Natural killer cell (primary cell): ENCODE data around the gene IL36B. TPM values are rescaled to one million over a fixed set of nuclear protein-coding genes. Genes with fewer than 3 reads are reported as not detected.
"Not testable (repeated sequence)": the region's sequence is repeated elsewhere in the genome, so short reads cannot be mapped to it uniquely, and the experiment has no call there.

Source experiments
- ATAC-seq, 3 donors: fragments of 150-1000 bp in 2 of 3; fragments of 200-7000 bp in 1 of 3; cut with Tn5 transposase; 1 replicate in 1 of 3; 2 replicates in 2 of 3; pipeline ENCODE4 v1.10.0; 2021; ENCODE audit warnings: mild to moderate bottlenecking in 2 of 3, moderate library complexity in 2 of 3
- DNase-seq, 2 donors: peaks; one replicate each; pipeline versions ENCODE4 v3.0.0 to v3.0.0-alpha.2; 2013 to 2021; ENCODE audit warnings: mixed read lengths in 1 of 2
- H3K27ac ChIP-seq: one replicate; pipeline ENCODE4 v1.5.1; 2013; ENCODE audit warnings: mild to moderate bottlenecking, low read length
- H3K27me3 ChIP-seq: one replicate; pipeline ENCODE4 v1.6.1; 2013; ENCODE audit warnings: low read length; ENCODE audit not compliant: control insufficient read depth, insufficient read depth
- H3K36me3 ChIP-seq: one replicate; pipeline ENCODE4 v1.6.1; 2013; ENCODE audit warnings: low read length; ENCODE audit not compliant: control insufficient read depth, insufficient read depth
- H3K4me1 ChIP-seq: one replicate; pipeline ENCODE4 v1.6.1; 2013; ENCODE audit warnings: low read length; ENCODE audit not compliant: control insufficient read depth, insufficient read depth
- H3K4me3 ChIP-seq: one replicate; pipeline ENCODE4 v1.5.1; 2013; ENCODE audit warnings: low read length
- H3K9me3 ChIP-seq: one replicate; pipeline ENCODE4 v1.6.1; 2013; ENCODE audit warnings: low read length; ENCODE audit not compliant: control insufficient read depth, insufficient read depth
- H3K27ac Mint-ChIP-seq, 2 donors: one replicate each; pipeline ENCODE4 v1.8.0; 2022; ENCODE audit warnings: mild to moderate bottlenecking in 2 of 2, mixed read lengths in 2 of 2, moderate library complexity in 1 of 2
- H3K27me3 Mint-ChIP-seq, 2 donors: one replicate each; pipeline ENCODE4 v1.8.0; 2022; ENCODE audit warnings: low read depth in 2 of 2, mixed read lengths in 2 of 2
- H3K36me3 Mint-ChIP-seq: one replicate; pipeline ENCODE4 v1.8.0; 2022; ENCODE audit warnings: mixed read lengths
- H3K4me1 Mint-ChIP-seq, 2 donors: one replicate each; pipeline ENCODE4 v1.8.0; 2022; ENCODE audit warnings: mixed read lengths in 2 of 2
- H3K4me3 Mint-ChIP-seq: one replicate; pipeline ENCODE4 v1.8.0; 2022; ENCODE audit warnings: mild to moderate bottlenecking, moderate library complexity, mixed read lengths
- H3K9me3 Mint-ChIP-seq, 2 donors: one replicate each; pipeline ENCODE4 v1.8.0; 2022; ENCODE audit warnings: mixed read lengths in 2 of 2
- WGBS: methylation state at CpG from one replicate; pipeline ENCODE4 v1.1.7; 2013; ENCODE audit warnings: missing lambda C conversion rate; ENCODE audit not compliant: insufficient coverage; 5-methylcytosine and 5-hydroxymethylcytosine counted together
- intact Hi-C: fragments of 100-400 bp; cut with micrococcal nuclease; formaldehyde crosslinking; loops from one replicate; pipeline ENCODE4 v1.14.2; 2022
- total RNA-seq, 4 donors: library from RNA; stranded (reverse); fragments of 120-200 nt in 1 of 4; gene quantifications; one replicate each; pipeline versions ENCODE4 v1.2.3 to v1.2.4, GENCODE V29; 2013 to 2022
- TF ChIP-seq, protein P1 (sequence below): fragments of 200-600 bp; IDR thresholded peaks from one replicate; pipeline ENCODE4 v1.8.0; 2022; ENCODE audit warnings: antibody characterized with exemption

The IL36B gene
- total RNA-seq, 3 donors from 2014 or later (not counting 1 experiment from before 2014, with no cell fraction given) = not detected

DNA sequence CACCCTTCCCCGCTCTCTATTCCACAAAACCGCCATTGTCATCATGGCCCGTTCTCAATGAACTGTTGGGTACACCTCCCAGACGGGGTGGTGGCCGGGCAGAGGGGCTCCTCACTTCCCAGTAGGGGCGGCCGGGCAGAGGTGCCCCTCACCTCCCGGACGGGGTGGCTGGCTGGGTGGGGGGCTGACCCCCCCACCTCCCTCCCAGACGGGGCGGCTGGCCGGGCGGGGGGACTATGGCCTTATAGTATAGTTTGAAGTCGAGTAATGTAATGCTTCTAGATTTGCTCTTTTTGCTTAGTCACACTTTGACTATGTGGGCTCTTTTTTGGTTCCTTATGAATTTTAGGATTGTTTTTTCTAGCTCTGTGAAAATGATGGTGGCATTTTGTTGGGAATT lies 43.6 kb upstream of the IL36B start:
- H3K9me3 Mint-ChIP-seq, H3K4me3 ChIP-seq, H3K36me3 ChIP-seq, H3K27ac ChIP-seq, intact Hi-C loops, DNase-seq, H3K4me1 ChIP-seq, H3K27ac Mint-ChIP-seq, ATAC-seq, H3K36me3 Mint-ChIP-seq, H3K4me3 Mint-ChIP-seq, H3K9me3 ChIP-seq, H3K27me3 ChIP-seq: not testable (repeated sequence)
- Mint-ChIP-seq H3K4me1 (peaks cover 12% of the 10 kb centered on the region in 2 donors), H3K27me3 (peaks cover 0 to 13% of the 10 kb centered on the region in 2 donors)
- 97% methylated on average over 7 of the region's 14 CpGs for WGBS

DNA sequence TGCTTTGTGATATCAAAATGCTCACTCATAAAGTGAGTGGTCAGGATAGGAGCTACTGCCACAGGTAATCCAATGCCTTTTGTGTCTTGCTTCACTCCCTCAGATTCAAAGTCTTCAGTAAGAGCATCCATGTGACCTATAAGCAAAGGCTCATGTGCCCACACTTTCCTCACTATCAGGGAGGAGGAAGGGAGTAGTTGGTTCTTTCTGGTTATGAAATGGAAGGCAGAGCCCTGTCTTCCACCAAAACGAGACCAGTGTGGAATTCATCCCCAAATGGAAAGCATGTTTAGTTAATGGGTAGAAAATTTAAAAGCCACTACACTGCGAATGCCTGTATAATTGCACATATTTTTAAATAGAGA lies 40.9 kb upstream of the IL36B start:
- DNase-seq (no peak), ATAC-seq (no peak)
- Histone ChIP-seq H3K9me3 (no peaks in the 10 kb centered on the region), H3K4me3 (no peak overlapping the region), H3K36me3 (no peaks in the 10 kb centered on the region), H3K27me3 (no peaks in the 10 kb centered on the region), H3K4me1 (peaks cover 12% of the 10 kb centered on the region), H3K27ac (no peak overlapping the region)
- peaks cover 7% of the 10 kb centered on the region for H3K36me3 Mint-ChIP-seq
- H3K27ac Mint-ChIP-seq = no peak overlapping the region
- H3K4me1 Mint-ChIP-seq = peaks cover 11 to 12% of the 10 kb centered on the region in 2 donors
- no peak overlapping the region for H3K4me3 Mint-ChIP-seq
- H3K9me3 Mint-ChIP-seq = peaks cover 0 to 3% of the 10 kb centered on the region in 2 donors
- peaks cover 0 to 13% of the 10 kb centered on the region in 2 donors for H3K27me3 Mint-ChIP-seq
- intact Hi-C loops = no loop called here
- 63% methylated on average over 2 of the region's 2 CpGs for WGBS
- TF ChIP-seq, protein P1, sequence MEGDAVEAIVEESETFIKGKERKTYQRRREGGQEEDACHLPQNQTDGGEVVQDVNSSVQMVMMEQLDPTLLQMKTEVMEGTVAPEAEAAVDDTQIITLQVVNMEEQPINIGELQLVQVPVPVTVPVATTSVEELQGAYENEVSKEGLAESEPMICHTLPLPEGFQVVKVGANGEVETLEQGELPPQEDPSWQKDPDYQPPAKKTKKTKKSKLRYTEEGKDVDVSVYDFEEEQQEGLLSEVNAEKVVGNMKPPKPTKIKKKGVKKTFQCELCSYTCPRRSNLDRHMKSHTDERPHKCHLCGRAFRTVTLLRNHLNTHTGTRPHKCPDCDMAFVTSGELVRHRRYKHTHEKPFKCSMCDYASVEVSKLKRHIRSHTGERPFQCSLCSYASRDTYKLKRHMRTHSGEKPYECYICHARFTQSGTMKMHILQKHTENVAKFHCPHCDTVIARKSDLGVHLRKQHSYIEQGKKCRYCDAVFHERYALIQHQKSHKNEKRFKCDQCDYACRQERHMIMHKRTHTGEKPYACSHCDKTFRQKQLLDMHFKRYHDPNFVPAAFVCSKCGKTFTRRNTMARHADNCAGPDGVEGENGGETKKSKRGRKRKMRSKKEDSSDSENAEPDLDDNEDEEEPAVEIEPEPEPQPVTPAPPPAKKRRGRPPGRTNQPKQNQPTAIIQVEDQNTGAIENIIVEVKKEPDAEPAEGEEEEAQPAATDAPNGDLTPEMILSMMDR = no peak

DNA sequence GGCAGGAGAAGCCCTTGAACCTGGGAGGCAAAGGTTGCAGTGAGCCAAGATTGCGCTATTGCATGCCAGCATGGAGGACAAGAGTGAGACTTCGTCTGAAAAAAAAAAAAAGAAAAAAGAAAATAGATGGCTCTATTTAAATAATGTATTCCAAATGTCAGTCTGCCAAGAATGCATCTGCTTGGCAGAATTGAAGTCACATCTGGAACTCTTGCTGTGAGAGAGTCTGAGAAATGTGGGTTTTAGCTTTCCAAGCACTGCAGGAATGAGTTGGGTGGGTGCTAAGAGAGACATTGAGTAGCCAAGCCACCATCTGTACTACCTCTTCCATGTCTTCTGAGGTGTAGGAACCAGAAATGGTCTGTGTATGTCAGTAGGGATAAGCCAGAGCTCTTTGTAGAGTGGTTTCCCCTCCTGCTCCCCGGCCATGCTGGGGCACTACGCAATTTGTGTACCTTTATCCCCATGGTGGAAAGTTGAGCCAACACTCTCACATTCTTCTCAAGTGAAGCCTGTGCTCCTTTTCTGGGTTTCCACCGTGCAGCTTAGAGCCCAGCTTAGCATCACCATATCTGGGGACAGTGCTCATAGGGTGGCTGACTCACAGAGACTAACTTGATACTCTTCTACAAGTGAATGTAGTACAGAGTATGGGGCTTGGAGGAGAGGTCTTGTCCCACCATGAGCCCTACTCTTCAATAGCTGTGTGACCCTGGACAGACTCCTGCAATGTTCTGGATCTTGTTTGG lies 40.4 kb upstream of the IL36B start:
- H3K9me3 ChIP-seq = no peaks in the 10 kb centered on the region
- no peak overlapping the region for H3K27ac Mint-ChIP-seq
- peaks cover 7% of the 10 kb centered on the region for H3K4me1 ChIP-seq
- peaks cover 7% of the 10 kb centered on the region for H3K36me3 Mint-ChIP-seq
- peak in 1 of 3 donors; percentile 21 for ATAC-seq
- WGBS = 86% methylated on average over 5 of the region's 5 CpGs
- peaks cover 0 to 3% of the 10 kb centered on the region in 2 donors for H3K9me3 Mint-ChIP-seq
- H3K4me3 ChIP-seq = no peak overlapping the region
- TF ChIP-seq, protein P1 = no peak
- peaks cover 6% of the 10 kb centered on the region in 2 donors for H3K4me1 Mint-ChIP-seq
- H3K4me3 Mint-ChIP-seq = no peak overlapping the region
- no peaks in the 10 kb centered on the region for H3K36me3 ChIP-seq
- intact Hi-C loops = no loop called here
- no peaks in the 10 kb centered on the region for H3K27me3 ChIP-seq
- H3K27ac ChIP-seq = no peak overlapping the region
- peaks cover 0 to 13% of the 10 kb centered on the region in 2 donors for H3K27me3 Mint-ChIP-seq
- no peak for DNase-seq

DNA sequence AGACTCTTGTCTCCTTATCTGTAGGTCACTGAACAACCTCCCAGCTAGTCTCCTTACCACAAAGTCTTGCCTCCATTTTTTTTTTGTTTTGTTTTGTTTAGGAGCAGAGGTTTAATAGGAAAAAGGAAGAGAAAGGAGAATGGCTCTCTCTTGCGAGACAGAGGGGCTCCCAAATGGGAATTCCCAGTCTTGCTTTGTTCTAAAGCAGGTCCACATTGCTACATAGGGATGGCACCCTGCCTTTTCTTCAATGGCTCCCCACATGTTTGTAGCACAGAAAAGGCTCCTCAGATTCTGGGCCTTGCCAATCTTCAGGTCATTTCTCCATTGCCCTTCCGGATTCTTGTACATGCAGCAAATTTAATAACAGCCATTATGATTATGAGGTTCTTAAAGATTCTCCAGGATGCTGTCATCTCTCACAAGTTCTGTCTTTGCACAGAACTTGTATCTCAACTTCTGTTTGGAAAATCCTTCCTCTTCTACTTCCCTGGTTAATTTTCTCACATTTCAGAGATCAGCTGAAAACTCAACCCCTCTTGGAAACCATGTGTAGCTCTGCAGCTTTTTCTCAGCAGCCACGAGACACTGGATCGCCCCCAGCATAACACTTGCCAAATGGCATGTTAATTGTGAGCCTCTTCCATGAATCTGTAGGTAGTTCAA lies 38.7 kb upstream of the IL36B start:
- Histone ChIP-seq H3K27me3 (no peaks in the 10 kb centered on the region), H3K27ac (no peak overlapping the region), H3K4me1 (peaks cover 6% of the 10 kb centered on the region), H3K9me3 (no peaks in the 10 kb centered on the region), H3K36me3 (no peaks in the 10 kb centered on the region), H3K4me3 (no peak overlapping the region)
- 76% methylated on average over 4 of the region's 4 CpGs for WGBS
- Mint-ChIP-seq H3K9me3 (no peaks in the 10 kb centered on the region), H3K4me1 (no peaks in the 10 kb centered on the region), H3K27ac (no peak overlapping the region), H3K4me3 (no peak overlapping the region), H3K36me3 (peaks cover 7% of the 10 kb centered on the region), H3K27me3 (peaks cover 0 to 9% of the 10 kb centered on the region in 2 donors)
- ATAC-seq = no peak
- DNase-seq = no peak
- TF ChIP-seq, protein P1 = no peak
- intact Hi-C loops = no loop called here
